ENCODE results near the gene VPS50. TPM values are rescaled to one million over a fixed set of nuclear protein-coding genes. Genes with fewer than 3 reads are reported as not detected.

Gene VPS50
- total RNA-seq, 1 experiment from 2014 or later = 13.6 TPM

- Histone ChIP-seq H2AFZ (ENCODE audit: low read length) (no peak overlapping the region), H3K79me2 (ENCODE audit: insufficient read depth, low read length) (no peaks in the 10 kb centered on the region), H4K5ac (ENCODE audit: insufficient read length, low read depth, low read length) (no peak overlapping the region), H3K56ac (ENCODE audit: insufficient read length, low read depth, low read length) (no peak overlapping the region), H3K4me2 (ENCODE audit: insufficient read depth, insufficient read length, low read length) (no peak overlapping the region), H3K4me1 (ENCODE audit: insufficient read depth, low read length) (no peaks in the 10 kb centered on the region; the same call in 1 of the 2 replicates), H3K9ac (ENCODE audit: extremely low read depth, insufficient read length, low read length) (no peak overlapping the region), H2BK20ac (ENCODE audit: low read depth, low read length, poor library complexity, severe bottlenecking) (no peak overlapping the region), H4K8ac (replicated peaks; ENCODE audit: insufficient read length, low read depth, low read length) (no peak overlapping the region), H3K79me1 (ENCODE audit: insufficient read depth, low read depth, low read length, poor library complexity, severe bottlenecking) (no peaks in the 10 kb centered on the region), H4K20me1 (ENCODE audit: control insufficient read depth, insufficient read depth, insufficient read length) (no peaks in the 10 kb centered on the region), H3K9me3 (ENCODE audit: control insufficient read depth, low read depth, low read length) (no peaks in the 10 kb centered on the region), H3K23me2 (ENCODE audit: insufficient read length, low read depth, low read length, poor library complexity, severe bottlenecking) (no peaks in the 10 kb centered on the region), H2BK12ac (ENCODE audit: insufficient read length, low read depth, low read length) (no peak overlapping the region), H2BK15ac (ENCODE audit: low read depth, low read length) (no peak overlapping the region), H3T11ph (ENCODE audit: low read length) (no peak overlapping the region), H2BK5ac (ENCODE audit: insufficient read length, low read length) (no peak overlapping the region), H3K4ac (ENCODE audit: low read depth, low read length) (no peak overlapping the region), H3K18ac (ENCODE audit: insufficient read length, low read depth, low read length) (no peak overlapping the region), H2AK5ac (ENCODE audit: insufficient read length, low read length) (no peak overlapping the region), H3K27ac (ENCODE audit: insufficient read length, low read depth, low read length) (no peak overlapping the region), H3K14ac (ENCODE audit: insufficient read depth, low read length) (no peak overlapping the region), H4K91ac (ENCODE audit: insufficient read length, low read depth, low read length) (no peak overlapping the region), H3K27me3 (ENCODE audit: insufficient read depth, low read length) (no peaks in the 10 kb centered on the region), H3K23ac (ENCODE audit: insufficient read length, low read depth, low read length) (no peak overlapping the region), H2BK120ac (ENCODE audit: low read depth, low read length, poor library complexity, severe bottlenecking) (no peak overlapping the region)
- Mint-ChIP-seq H3K9me3 (no peaks in the 10 kb centered on the region), H3K4me3 (no peak overlapping the region), H3K36me3 (ENCODE audit: insufficient read depth in 1 of 3, low read depth in 3 of 3) (no peaks in the 10 kb centered on the region), H3K27me3 (ENCODE audit: low read depth) (no peaks in the 10 kb centered on the region), H3K4me1 (peaks cover 3 to 7% of the 10 kb centered on the region in 2 experiments; a peak in 1 of 4 replicates), H3K27ac (peak overlapping the region in 1 of 3 experiments; percentile 9; a peak in 2 of 7 replicates)
- WGBS (ENCODE audit: extremely low coverage, insufficient read length, low lambda C conversion rate) = no CpG with 5 or more reads among the region's 4 CpGs
- TF ChIP-seq, protein P1, sequence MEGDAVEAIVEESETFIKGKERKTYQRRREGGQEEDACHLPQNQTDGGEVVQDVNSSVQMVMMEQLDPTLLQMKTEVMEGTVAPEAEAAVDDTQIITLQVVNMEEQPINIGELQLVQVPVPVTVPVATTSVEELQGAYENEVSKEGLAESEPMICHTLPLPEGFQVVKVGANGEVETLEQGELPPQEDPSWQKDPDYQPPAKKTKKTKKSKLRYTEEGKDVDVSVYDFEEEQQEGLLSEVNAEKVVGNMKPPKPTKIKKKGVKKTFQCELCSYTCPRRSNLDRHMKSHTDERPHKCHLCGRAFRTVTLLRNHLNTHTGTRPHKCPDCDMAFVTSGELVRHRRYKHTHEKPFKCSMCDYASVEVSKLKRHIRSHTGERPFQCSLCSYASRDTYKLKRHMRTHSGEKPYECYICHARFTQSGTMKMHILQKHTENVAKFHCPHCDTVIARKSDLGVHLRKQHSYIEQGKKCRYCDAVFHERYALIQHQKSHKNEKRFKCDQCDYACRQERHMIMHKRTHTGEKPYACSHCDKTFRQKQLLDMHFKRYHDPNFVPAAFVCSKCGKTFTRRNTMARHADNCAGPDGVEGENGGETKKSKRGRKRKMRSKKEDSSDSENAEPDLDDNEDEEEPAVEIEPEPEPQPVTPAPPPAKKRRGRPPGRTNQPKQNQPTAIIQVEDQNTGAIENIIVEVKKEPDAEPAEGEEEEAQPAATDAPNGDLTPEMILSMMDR (conservative IDR thresholded peaks at IDR 0.05) = no peak
- DNase-seq = no peak
Observed at GRCh38 chr7:93310346-93310745, 78.2 kb downstream of the VPS50 start.
